DND-41 (cell line): Measurements from ENCODE around the gene EFEMP2.

Source experiments
- EZH2 ChIP-seq: IDR thresholded peaks from 3 replicates; pipeline ENCODE4 v1.6.1; 2012; ENCODE audit warnings: borderline replicate concordance, low read depth, mild to moderate bottlenecking, moderate library complexity, low read length, inconsistent platforms; ENCODE audit not compliant: severe bottlenecking
- TF ChIP-seq, protein P1 (sequence below): IDR thresholded peaks from 2 replicates; pipeline ENCODE4 v1.5.1; 2012; ENCODE audit warnings: borderline replicate concordance, low read length, moderate library complexity, mild to moderate bottlenecking; ENCODE audit not compliant: poor library complexity, severe bottlenecking; ENCODE audit errors: extremely low read depth

DNA sequence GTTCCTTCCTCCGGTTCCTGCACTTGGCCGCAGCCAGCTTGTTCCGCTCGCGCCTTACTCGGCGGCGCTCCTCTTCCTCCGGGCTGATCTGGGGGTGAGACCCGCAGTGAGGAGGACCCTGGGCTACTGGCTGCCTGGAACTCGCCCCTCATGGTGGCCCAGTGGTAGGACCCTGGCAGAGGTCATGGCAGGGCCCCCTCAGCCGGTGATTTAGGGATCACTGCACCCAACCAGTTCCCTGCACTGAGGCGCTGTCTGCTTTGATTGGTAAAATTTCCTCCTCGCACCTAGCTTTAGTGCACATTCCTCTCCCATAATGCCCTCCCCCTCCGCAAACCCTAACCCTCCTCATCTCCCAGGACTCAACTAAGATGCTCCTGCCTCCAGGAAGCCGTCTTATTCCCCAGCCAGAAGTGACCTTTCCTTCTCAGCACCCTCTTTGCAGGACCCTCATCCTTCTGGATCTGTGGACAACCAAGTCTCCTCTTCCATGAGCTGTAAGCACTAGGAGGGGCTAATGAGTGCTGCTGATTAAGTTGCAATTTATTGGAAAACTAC, 21.5 kb upstream of the EFEMP2 start:
- TF ChIP-seq, protein P1, sequence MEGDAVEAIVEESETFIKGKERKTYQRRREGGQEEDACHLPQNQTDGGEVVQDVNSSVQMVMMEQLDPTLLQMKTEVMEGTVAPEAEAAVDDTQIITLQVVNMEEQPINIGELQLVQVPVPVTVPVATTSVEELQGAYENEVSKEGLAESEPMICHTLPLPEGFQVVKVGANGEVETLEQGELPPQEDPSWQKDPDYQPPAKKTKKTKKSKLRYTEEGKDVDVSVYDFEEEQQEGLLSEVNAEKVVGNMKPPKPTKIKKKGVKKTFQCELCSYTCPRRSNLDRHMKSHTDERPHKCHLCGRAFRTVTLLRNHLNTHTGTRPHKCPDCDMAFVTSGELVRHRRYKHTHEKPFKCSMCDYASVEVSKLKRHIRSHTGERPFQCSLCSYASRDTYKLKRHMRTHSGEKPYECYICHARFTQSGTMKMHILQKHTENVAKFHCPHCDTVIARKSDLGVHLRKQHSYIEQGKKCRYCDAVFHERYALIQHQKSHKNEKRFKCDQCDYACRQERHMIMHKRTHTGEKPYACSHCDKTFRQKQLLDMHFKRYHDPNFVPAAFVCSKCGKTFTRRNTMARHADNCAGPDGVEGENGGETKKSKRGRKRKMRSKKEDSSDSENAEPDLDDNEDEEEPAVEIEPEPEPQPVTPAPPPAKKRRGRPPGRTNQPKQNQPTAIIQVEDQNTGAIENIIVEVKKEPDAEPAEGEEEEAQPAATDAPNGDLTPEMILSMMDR, result no peak
- no peak for TF ChIP-seq EZH2
